Measurements from ENCODE around the gene TRIM36. TPM values are rescaled to one million over a fixed set of nuclear protein-coding genes. Genes with fewer than 3 reads are reported as not detected.

Gene TRIM36
- total and polyA plus RNA-seq, 2 of the 8 experiments (the other 6 are each of a cell fraction or from before 2014, with no cell fraction given): 8.5 to 14.1 TPM

- no peak for TF ChIP-seq GABPA (IDR thresholded peaks at IDR 0.05; ENCODE audit: borderline replicate concordance, insufficient read depth, low read length)
- no peak for TF ChIP-seq SIRT6 (IDR thresholded peaks at IDR 0.05; ENCODE audit: low read length)
- TF ChIP-seq CBX8 (IDR thresholded peaks at IDR 0.05; ENCODE audit: borderline replicate concordance, low read depth, low read length): no peak
- no peak for TF ChIP-seq TEAD4 (IDR thresholded peaks at IDR 0.05; ENCODE audit: low read depth, low read length)
Measured at GRCh38 chr5:115214541-115214940, 44.8 kb upstream of the TRIM36 start (continued).
